ENCODE measurements around the gene GNAT2.

GRCh38 chr1:109595531-109595930 is 23.9 kb downstream of the GNAT2 start:
- no peak for TF ChIP-seq PBX3 (CRISPR knock-in tag; IDR thresholded peaks at IDR 0.05)
- TF ChIP-seq ZNF488 (tag by site-specific recombination; IDR thresholded peaks at IDR 0.05), result no peak
